Measurements from ENCODE around the gene UBAC2. TPM values are rescaled to one million over a fixed set of nuclear protein-coding genes. Genes with fewer than 3 reads are reported as not detected.

The UBAC2 gene
- total RNA-seq, 2 experiments from 2014 or later, result 26.8 to 28.5 TPM

DNA sequence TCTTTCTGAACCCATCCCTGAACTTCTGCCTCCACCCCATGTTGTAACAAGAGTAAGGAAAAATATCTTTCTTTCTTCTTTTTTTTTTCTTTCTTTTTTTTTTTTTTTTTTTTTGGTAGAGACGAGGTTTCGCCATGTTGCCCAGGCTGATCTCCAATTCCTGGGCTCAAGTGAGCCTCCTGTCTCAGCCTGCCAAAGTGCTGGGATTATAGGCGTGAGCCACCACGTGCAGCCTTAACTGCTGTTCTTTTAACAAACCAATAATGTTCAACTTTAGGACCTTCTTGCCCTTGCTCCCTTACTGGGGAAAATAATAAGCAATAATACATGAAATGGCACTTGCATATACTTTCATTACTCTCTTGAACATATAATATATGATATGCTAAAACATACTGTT, 86.9 kb downstream of the UBAC2 start:
- ChIA-PET POLR2A (no interaction called here), CTCF (ENCODE audit: unreplicated experiment) (no interaction called here)
- H3K36me3 ChIP-seq (ENCODE audit: insufficient read depth, low read length), result no peaks in the 10 kb centered on the region
- intact Hi-C loops (cut with micrococcal nuclease; ENCODE audit: unreplicated experiment), result no loop called here
- H4K20me1 ChIP-seq (ENCODE audit: insufficient read depth, low read length), result peaks cover 6% of the 10 kb centered on the region
- BruUV-seq (replicated peaks), result no TSS peak
- no peak overlapping the region for H3K4me3 ChIP-seq (ENCODE audit: low read depth, low read length, poor library complexity, severe bottlenecking)
- peaks cover 4% of the 10 kb centered on the region; the same call in 1 of the 2 replicates for H3K79me2 ChIP-seq (ENCODE audit: insufficient read depth, low read depth, low read length)
- H2AFZ ChIP-seq (ENCODE audit: low read length), result no peak overlapping the region
- no peaks in the 10 kb centered on the region for H3K9me2 ChIP-seq (ENCODE audit: insufficient read depth, low read length)
- no peak overlapping the region for H3K27ac ChIP-seq (ENCODE audit: low read depth, low read length, poor library complexity, severe bottlenecking)
- peaks cover 10% of the 10 kb centered on the region for H3K4me1 ChIP-seq (ENCODE audit: insufficient read depth, low read length, poor library complexity, severe bottlenecking)
- no peak overlapping the region for H3K4me2 ChIP-seq (ENCODE audit: low read length)
- TF ChIP-seq, protein P1, sequence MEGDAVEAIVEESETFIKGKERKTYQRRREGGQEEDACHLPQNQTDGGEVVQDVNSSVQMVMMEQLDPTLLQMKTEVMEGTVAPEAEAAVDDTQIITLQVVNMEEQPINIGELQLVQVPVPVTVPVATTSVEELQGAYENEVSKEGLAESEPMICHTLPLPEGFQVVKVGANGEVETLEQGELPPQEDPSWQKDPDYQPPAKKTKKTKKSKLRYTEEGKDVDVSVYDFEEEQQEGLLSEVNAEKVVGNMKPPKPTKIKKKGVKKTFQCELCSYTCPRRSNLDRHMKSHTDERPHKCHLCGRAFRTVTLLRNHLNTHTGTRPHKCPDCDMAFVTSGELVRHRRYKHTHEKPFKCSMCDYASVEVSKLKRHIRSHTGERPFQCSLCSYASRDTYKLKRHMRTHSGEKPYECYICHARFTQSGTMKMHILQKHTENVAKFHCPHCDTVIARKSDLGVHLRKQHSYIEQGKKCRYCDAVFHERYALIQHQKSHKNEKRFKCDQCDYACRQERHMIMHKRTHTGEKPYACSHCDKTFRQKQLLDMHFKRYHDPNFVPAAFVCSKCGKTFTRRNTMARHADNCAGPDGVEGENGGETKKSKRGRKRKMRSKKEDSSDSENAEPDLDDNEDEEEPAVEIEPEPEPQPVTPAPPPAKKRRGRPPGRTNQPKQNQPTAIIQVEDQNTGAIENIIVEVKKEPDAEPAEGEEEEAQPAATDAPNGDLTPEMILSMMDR (conservative IDR thresholded peaks at IDR 0.05; ENCODE audit: low read length), result no peak
- no peak for TF ChIP-seq EZH2phosphoT487 (IDR thresholded peaks at IDR 0.05; ENCODE audit: borderline replicate concordance, low read depth, low read length)
- no peaks in the 10 kb centered on the region for H3K9me3 ChIP-seq (ENCODE audit: low read length)
- no peak for DNase-seq (ENCODE audit: low spot score)

DNA sequence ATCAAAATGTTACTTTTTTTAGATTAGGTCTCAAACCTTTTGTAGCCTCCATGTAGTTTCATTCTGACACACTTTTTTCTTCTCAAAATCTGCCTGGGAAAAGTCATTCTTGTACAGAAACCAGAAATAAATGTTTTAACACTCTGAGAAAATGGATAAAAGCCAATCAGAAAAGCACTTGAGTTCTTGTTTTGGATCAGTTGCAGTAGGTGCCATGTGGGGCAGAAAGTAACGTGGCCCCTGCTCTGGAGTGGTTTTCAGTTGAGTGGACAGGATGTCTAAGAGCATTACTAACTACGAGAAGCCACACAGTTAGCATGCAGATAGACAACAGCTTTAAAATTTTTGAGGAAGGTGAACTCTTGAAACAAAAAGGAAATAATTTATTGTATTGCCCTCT, 87.4 kb downstream of the UBAC2 start:
- no peak overlapping the region for H3K4me3 ChIP-seq (ENCODE audit: low read depth, low read length, poor library complexity, severe bottlenecking)
- no peak for TF ChIP-seq EZH2phosphoT487 (IDR thresholded peaks at IDR 0.05; ENCODE audit: borderline replicate concordance, low read depth, low read length)
- TF ChIP-seq, protein P1 (conservative IDR thresholded peaks at IDR 0.05; ENCODE audit: low read length), result no peak
- H3K4me2 ChIP-seq (ENCODE audit: low read length), result no peak overlapping the region
- peaks cover 5% of the 10 kb centered on the region for H3K4me1 ChIP-seq (ENCODE audit: insufficient read depth, low read length, poor library complexity, severe bottlenecking)
- no peak overlapping the region for H2AFZ ChIP-seq (ENCODE audit: low read length)
- peaks cover 2% of the 10 kb centered on the region; the same call in 1 of the 2 replicates for H3K79me2 ChIP-seq (ENCODE audit: insufficient read depth, low read depth, low read length)
- no peaks in the 10 kb centered on the region for H3K9me3 ChIP-seq (ENCODE audit: low read length)
- ChIA-PET POLR2A (no interaction called here), CTCF (ENCODE audit: unreplicated experiment) (no interaction called here)
- H3K36me3 ChIP-seq (ENCODE audit: insufficient read depth, low read length), result no peaks in the 10 kb centered on the region
- H4K20me1 ChIP-seq (ENCODE audit: insufficient read depth, low read length), result peaks cover 2% of the 10 kb centered on the region
- no peaks in the 10 kb centered on the region for H3K9me2 ChIP-seq (ENCODE audit: insufficient read depth, low read length)
- no TSS peak for BruUV-seq (replicated peaks)
- DNase-seq (ENCODE audit: low spot score), result no peak
- H3K27ac ChIP-seq (ENCODE audit: low read depth, low read length, poor library complexity, severe bottlenecking), result no peak overlapping the region
- intact Hi-C loops (cut with micrococcal nuclease; ENCODE audit: unreplicated experiment), result no loop called here

DNA sequence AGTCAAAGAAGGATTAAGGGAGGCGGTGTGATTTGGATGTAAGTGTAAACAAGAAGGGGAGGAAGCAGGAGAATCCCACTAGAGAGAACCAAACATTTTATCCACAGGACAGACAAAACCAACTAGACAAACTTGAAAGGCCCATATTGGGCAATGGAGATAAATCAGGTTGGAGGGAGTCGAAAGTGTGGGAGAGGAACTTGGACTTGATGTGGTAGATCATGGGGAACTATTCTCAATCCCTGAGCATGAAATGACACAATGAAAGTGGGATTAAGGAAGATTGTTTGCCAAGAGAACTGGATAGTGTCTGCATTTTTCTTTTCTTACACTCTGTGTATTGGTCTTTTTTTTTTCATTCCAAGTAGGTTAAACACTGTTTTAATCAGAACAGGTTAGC, 88.6 kb downstream of the UBAC2 start:
- POLR2A ChIA-PET, result interaction anchor here (0.7 kb wide), 1 partner anchor 60 kb away, joined by 3 read pairs; no protein-coding TSS in a partner anchor
- Histone ChIP-seq H3K4me1 (ENCODE audit: insufficient read depth, low read length, poor library complexity, severe bottlenecking) (no peaks in the 10 kb centered on the region), H4K20me1 (ENCODE audit: insufficient read depth, low read length) (no peaks in the 10 kb centered on the region; the same call in 1 of the 2 replicates), H2AFZ (ENCODE audit: low read length) (no peak overlapping the region), H3K4me3 (ENCODE audit: low read depth, low read length, poor library complexity, severe bottlenecking) (no peak overlapping the region), H3K9me3 (ENCODE audit: low read length) (no peaks in the 10 kb centered on the region), H3K79me2 (ENCODE audit: insufficient read depth, low read depth, low read length) (no peaks in the 10 kb centered on the region), H3K9me2 (ENCODE audit: insufficient read depth, low read length) (no peaks in the 10 kb centered on the region), H3K4me2 (ENCODE audit: low read length) (no peak overlapping the region), H3K36me3 (ENCODE audit: insufficient read depth, low read length) (no peaks in the 10 kb centered on the region), H3K27ac (ENCODE audit: low read depth, low read length, poor library complexity, severe bottlenecking) (no peak overlapping the region)
- CTCF ChIA-PET (ENCODE audit: unreplicated experiment), result no interaction called here
- DNase-seq (ENCODE audit: low spot score), result no peak
- TF ChIP-seq, protein P1 (conservative IDR thresholded peaks at IDR 0.05; ENCODE audit: low read length), result no peak
- no peak for TF ChIP-seq EZH2phosphoT487 (IDR thresholded peaks at IDR 0.05; ENCODE audit: borderline replicate concordance, low read depth, low read length)
- BruUV-seq (replicated peaks), result no TSS peak
- intact Hi-C loops (cut with micrococcal nuclease; ENCODE audit: unreplicated experiment), result no loop called here

All from OCI-LY7 (cell line).